ENCODE measurements around the gene ARPC5L.

ARPC5L gene

GRCh38 chr9:124881138-124881743 lies 19.3 kb downstream of the ARPC5L start:
- no peak overlapping the region for H3K4me3 ChIP-seq (replicated peaks; ENCODE audit: insufficient read depth, low read length)
- no peak overlapping the region for H3K27ac ChIP-seq (replicated peaks)
- DNase-seq (ENCODE audit: low read depth in 1 of 2, low spot score in 1 of 2): no peak
- H3K27me3 ChIP-seq (ENCODE audit: insufficient read depth, poor library complexity, severe bottlenecking): no peaks in the 10 kb centered on the region
- TF ChIP-seq CTCF (IDR thresholded peaks at IDR 0.05; ENCODE audit: insufficient read depth, low read length) (no peak), GABPA (IDR thresholded peaks at IDR 0.05; ENCODE audit: low read depth) (no peak), SPI1 (IDR thresholded peaks at IDR 0.05; ENCODE audit: borderline replicate concordance, low read depth) (no peak), POLR2AphosphoS5 (IDR thresholded peaks at IDR 0.05; ENCODE audit: low read depth) (no peak)
- TF ChIP-seq, protein P1, sequence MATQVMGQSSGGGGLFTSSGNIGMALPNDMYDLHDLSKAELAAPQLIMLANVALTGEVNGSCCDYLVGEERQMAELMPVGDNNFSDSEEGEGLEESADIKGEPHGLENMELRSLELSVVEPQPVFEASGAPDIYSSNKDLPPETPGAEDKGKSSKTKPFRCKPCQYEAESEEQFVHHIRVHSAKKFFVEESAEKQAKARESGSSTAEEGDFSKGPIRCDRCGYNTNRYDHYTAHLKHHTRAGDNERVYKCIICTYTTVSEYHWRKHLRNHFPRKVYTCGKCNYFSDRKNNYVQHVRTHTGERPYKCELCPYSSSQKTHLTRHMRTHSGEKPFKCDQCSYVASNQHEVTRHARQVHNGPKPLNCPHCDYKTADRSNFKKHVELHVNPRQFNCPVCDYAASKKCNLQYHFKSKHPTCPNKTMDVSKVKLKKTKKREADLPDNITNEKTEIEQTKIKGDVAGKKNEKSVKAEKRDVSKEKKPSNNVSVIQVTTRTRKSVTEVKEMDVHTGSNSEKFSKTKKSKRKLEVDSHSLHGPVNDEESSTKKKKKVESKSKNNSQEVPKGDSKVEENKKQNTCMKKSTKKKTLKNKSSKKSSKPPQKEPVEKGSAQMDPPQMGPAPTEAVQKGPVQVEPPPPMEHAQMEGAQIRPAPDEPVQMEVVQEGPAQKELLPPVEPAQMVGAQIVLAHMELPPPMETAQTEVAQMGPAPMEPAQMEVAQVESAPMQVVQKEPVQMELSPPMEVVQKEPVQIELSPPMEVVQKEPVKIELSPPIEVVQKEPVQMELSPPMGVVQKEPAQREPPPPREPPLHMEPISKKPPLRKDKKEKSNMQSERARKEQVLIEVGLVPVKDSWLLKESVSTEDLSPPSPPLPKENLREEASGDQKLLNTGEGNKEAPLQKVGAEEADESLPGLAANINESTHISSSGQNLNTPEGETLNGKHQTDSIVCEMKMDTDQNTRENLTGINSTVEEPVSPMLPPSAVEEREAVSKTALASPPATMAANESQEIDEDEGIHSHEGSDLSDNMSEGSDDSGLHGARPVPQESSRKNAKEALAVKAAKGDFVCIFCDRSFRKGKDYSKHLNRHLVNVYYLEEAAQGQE (IDR thresholded peaks at IDR 0.05; ENCODE audit: insufficient replicate concordance, low read depth): no peak

GRCh38 chr9:124882231-124882630 lies 20.3 kb downstream of the ARPC5L start:
- no peak overlapping the region for H3K4me3 ChIP-seq (replicated peaks; ENCODE audit: insufficient read depth, low read length)
- H3K27ac ChIP-seq (replicated peaks): no peak overlapping the region
- no peaks in the 10 kb centered on the region for H3K27me3 ChIP-seq (ENCODE audit: insufficient read depth, poor library complexity, severe bottlenecking)
- TF ChIP-seq GABPA (IDR thresholded peaks at IDR 0.05; ENCODE audit: low read depth): no peak
- TF ChIP-seq CTCF (IDR thresholded peaks at IDR 0.05; ENCODE audit: insufficient read depth, low read length): no peak
- TF ChIP-seq POLR2AphosphoS5 (IDR thresholded peaks at IDR 0.05; ENCODE audit: low read depth): no peak
- TF ChIP-seq, protein P1 (IDR thresholded peaks at IDR 0.05; ENCODE audit: insufficient replicate concordance, low read depth): no peak
- no peak for TF ChIP-seq SPI1 (IDR thresholded peaks at IDR 0.05; ENCODE audit: borderline replicate concordance, low read depth)
- DNase-seq (ENCODE audit: low read depth in 1 of 2, low spot score in 1 of 2): no peak

DNA sequence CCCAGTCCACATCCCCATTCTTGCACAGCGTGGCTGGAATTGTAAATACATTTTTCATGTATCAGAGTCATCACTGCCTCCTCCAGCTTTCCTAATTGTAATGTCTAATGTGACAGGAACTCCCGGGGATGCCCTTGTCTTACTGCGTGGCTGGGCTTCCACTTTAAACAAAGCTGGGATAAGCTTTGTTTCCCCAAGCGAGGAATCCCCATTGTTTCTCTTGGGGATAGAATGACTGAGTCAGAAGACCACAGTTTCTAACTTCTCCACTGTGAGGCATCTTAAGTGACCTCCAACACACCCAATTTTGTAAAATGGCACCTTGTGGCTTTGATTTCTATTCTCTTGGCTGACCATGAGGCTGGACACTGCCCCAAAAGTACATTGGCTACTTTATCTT lies 22.4 kb downstream of the ARPC5L start:
- Histone ChIP-seq H3K4me3 (replicated peaks; ENCODE audit: insufficient read depth, low read length) (no peak overlapping the region), H3K27ac (replicated peaks) (no peak overlapping the region), H3K27me3 (ENCODE audit: insufficient read depth, poor library complexity, severe bottlenecking) (no peaks in the 10 kb centered on the region)
- TF ChIP-seq SPI1 (IDR thresholded peaks at IDR 0.05; ENCODE audit: borderline replicate concordance, low read depth) (no peak), CTCF (IDR thresholded peaks at IDR 0.05; ENCODE audit: insufficient read depth, low read length) (no peak), GABPA (IDR thresholded peaks at IDR 0.05; ENCODE audit: low read depth) (no peak), POLR2AphosphoS5 (IDR thresholded peaks at IDR 0.05; ENCODE audit: low read depth) (no peak)
- TF ChIP-seq, protein P1 (IDR thresholded peaks at IDR 0.05; ENCODE audit: insufficient replicate concordance, low read depth): no peak
- no peak for DNase-seq (ENCODE audit: low read depth in 1 of 2, low spot score in 1 of 2)
